ENCODE data around the gene NR2C2AP. TPM values are rescaled to one million over a fixed set of nuclear protein-coding genes. Genes with fewer than 3 reads are reported as not detected.

Gene NR2C2AP
- total RNA-seq, 1 donor from 2014 or later, result 37.1 TPM

DNA sequence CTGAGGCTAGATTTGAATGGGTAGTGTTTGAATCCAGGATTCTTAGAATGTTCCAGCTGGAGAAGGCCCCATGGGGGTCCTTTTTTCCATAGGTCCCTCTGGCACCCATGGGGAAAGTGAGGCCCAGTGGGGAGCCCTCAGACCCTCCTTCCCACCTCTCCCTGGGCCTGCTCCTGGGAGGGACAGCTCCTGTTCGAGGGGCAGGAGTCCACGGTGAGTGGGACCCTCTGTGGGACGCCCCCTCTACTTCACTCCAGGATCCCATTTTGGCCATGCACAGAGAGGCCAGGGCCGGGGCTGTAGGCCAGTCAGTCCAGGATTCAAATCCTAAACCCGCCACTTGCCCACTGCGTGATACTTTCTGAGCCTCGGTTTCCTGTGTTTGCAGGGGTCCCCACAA, 40.7 kb downstream of the NR2C2AP start:
- ATAC-seq (ENCODE audit: low read depth), result no peak
- peak overlapping the region; percentile 73 for H3K27ac Mint-ChIP-seq
- CTCF ChIA-PET, result interaction anchor here (1.4 to 7.5 kb wide), 2 partner anchors 12 to 16 kb away, joined by 3 to 53 read pairs; no protein-coding TSS in a partner anchor
- no peak for TF ChIP-seq CTCF (IDR thresholded peaks at IDR 0.05)
- peaks cover 41% of the 10 kb centered on the region for H3K4me1 Mint-ChIP-seq
- POLR2A ChIA-PET, result interaction anchor here (0.8 to 0.9 kb wide), 2 partner anchors 8 to 98 kb away, joined by 3 to 4 read pairs; no protein-coding TSS in a partner anchor
- no peak for DNase-seq
- intact Hi-C loops (cut with micrococcal nuclease), result no loop called here
- H3K27me3 Mint-ChIP-seq, result no peaks in the 10 kb centered on the region
- no peaks in the 10 kb centered on the region for H3K36me3 Mint-ChIP-seq (ENCODE audit: low read depth)
- H3K4me3 Mint-ChIP-seq, result no peak overlapping the region
- no peaks in the 10 kb centered on the region for H3K9me3 Mint-ChIP-seq

GRCh38 chr19:19160461-19161035, 42.7 kb downstream of the NR2C2AP start:
- intact Hi-C loops (cut with micrococcal nuclease), result loop anchor here (1.0 kb wide), 3 partner anchors 9 to 14 kb away; partner anchors contain the start of gene MEF2B
- POLR2A ChIA-PET, result interaction anchor here (0.8 to 2.6 kb wide), 9 partner anchors 9 to 732 kb away, joined by 3 to 27 read pairs (median 7); partner anchors contain the start of genes BORCS8, MEF2B and NR2C2AP
- CTCF ChIA-PET, result interaction anchor here (7.5 kb wide), 1 partner anchor 14 kb away, joined by 53 read pairs; no protein-coding TSS in a partner anchor
- H3K4me3 Mint-ChIP-seq, result peak overlapping the region; percentile 55
- DNase-seq (peak; percentile 65), ATAC-seq (ENCODE audit: low read depth) (peak; percentile 78)
- no peaks in the 10 kb centered on the region for H3K27me3 Mint-ChIP-seq
- TF ChIP-seq CTCF (IDR thresholded peaks at IDR 0.05), result no peak
- H3K27ac Mint-ChIP-seq, result peak overlapping the region; percentile 77
- H3K36me3 Mint-ChIP-seq (ENCODE audit: low read depth), result peaks cover 8% of the 10 kb centered on the region
- peaks cover 50% of the 10 kb centered on the region for H3K4me1 Mint-ChIP-seq
- peaks cover 3% of the 10 kb centered on the region for H3K9me3 Mint-ChIP-seq

DNA sequence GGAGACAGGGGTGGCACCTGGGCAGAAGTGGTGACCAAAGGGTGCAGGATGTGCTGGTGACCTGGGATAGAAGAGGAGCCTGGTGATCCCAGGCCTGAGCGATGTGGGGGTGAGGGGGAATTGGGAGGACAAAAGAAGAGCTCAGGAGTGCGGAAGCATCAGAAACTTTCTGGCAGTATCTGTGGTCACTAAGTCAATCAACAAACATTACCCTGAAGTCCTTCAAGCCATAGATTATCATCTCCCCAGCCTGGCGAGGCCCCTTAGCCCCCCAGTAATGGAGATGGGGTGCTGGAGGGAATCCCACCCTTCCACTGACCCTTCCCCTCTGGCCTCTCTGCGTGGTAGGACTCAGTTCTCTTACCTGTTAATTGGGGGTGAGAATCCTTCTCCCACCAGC, 43.7 kb downstream of the NR2C2AP start:
- Mint-ChIP-seq H3K27me3 (no peaks in the 10 kb centered on the region), H3K9me3 (peaks cover 4% of the 10 kb centered on the region), H3K27ac (peak overlapping the region; percentile 35), H3K4me3 (no peak overlapping the region), H3K36me3 (ENCODE audit: low read depth) (peaks cover 13% of the 10 kb centered on the region), H3K4me1 (peaks cover 56% of the 10 kb centered on the region)
- ATAC-seq (ENCODE audit: low read depth) (no peak), DNase-seq (no peak)
- TF ChIP-seq CTCF (IDR thresholded peaks at IDR 0.05), result no peak
- POLR2A ChIA-PET, result interaction anchor here (0.8 to 2.6 kb wide), 8 partner anchors 8 to 94 kb away, joined by 3 to 27 read pairs (median 6); partner anchors contain the start of genes MEF2B and NR2C2AP
- intact Hi-C loops (cut with micrococcal nuclease), result no loop called here
- CTCF ChIA-PET, result interaction anchor here (1.4 to 7.5 kb wide), 2 partner anchors 14 to 15 kb away, joined by 7 to 53 read pairs; no protein-coding TSS in a partner anchor

DNA sequence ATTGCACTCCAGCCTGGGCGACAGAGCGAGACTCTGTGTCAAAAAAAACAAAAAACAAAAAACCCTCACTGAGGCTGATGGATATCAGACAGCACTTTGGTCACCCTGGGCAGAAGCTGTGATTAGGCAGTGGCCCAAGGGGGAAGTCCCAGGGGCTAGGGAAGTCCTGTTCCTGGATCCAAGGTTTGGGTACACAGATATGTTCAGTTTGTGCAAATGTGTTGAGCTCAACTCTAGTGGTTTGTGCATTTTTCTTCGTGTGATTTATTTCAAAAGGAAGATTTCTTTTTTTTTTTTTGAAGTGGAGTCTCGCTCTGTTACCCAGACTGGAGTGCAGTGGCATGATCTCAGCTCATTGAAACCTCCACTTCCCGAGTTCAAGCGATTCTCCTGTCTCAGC, 45.4 kb downstream of the NR2C2AP start:
- Mint-ChIP-seq H3K27me3 (no peaks in the 10 kb centered on the region), H3K4me1 (peaks cover 57% of the 10 kb centered on the region), H3K9me3 (peaks cover 4% of the 10 kb centered on the region), H3K36me3 (ENCODE audit: low read depth) (peaks cover 13% of the 10 kb centered on the region), H3K4me3 (no peak overlapping the region), H3K27ac (no peak overlapping the region)
- no peak for DNase-seq
- POLR2A ChIA-PET, result interaction anchor here (4.7 kb wide), 1 partner anchor 12 kb away, joined by 48 read pairs; the partner anchor contains the start of gene MEF2B
- TF ChIP-seq CTCF (IDR thresholded peaks at IDR 0.05), result no peak
- no peak for ATAC-seq (ENCODE audit: low read depth)
- CTCF ChIA-PET, result interaction anchor here (0.7 to 7.5 kb wide), 5 partner anchors 10 to 18 kb away, joined by 3 to 53 read pairs (median 4); partner anchors contain the start of gene MEF2B
- intact Hi-C loops (cut with micrococcal nuclease), result no loop called here
